ENCODE data around the gene TBC1D14.
"Not testable (repeated sequence)": the region's sequence is repeated elsewhere in the genome, so short reads cannot be mapped to it uniquely, and the experiment has no call there.

Gene TBC1D14

DNA sequence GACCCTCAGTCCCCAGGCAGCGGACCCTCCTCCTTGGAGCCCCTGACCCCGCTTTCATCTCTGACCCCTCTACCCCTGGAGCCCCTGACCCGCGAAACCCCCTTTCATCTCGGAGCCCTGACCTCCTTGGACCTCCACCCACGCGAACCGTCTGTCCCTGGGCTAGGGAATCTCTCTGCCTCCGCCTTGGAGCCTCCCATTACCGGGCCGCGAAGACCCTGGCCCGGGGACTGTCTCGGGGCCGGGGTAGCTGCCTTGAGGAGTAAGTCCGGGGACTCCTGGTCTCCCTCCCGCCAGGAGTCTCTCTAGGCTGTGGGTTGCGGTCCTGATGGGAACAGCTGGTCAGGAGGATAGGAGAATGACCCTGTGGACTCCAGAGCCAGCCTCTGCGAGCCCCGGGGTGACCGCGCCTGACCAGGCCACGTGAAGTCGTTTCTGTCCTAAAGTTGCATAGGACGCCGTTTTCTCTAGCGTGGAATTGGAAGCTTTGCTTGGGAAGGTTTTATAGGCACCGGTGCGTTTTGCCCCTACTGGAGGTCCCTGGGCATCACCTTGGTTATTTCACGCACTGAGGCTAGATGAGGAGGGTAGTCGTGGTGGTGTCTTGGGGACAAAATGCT lies 824 bp downstream of the TBC1D14 start:
- no peak overlapping the region; the same call in 1 of the 2 replicates for H2AFZ ChIP-seq (ENCODE audit: low read length)
- H3K27me3 ChIP-seq (ENCODE audit: insufficient read depth, low read length, poor library complexity, severe bottlenecking): no peaks in the 10 kb centered on the region
- H3K4me1 ChIP-seq (ENCODE audit: insufficient read depth, low read length, poor library complexity, severe bottlenecking): peaks cover 23% of the 10 kb centered on the region
- no peaks in the 10 kb centered on the region for H3K36me3 ChIP-seq (ENCODE audit: insufficient read depth, low read length)
- H3K9me3 ChIP-seq (ENCODE audit: insufficient read depth, low read depth, low read length): no peaks in the 10 kb centered on the region
- H4K20me1 ChIP-seq (ENCODE audit: insufficient read depth, low read length, poor library complexity, severe bottlenecking): peaks cover 13% of the 10 kb centered on the region
- H3K4me3 ChIP-seq (ENCODE audit: low read length, poor library complexity, severe bottlenecking): peak overlapping the region; percentile 76
- H3K79me2 ChIP-seq (ENCODE audit: insufficient read depth, low read length): peaks cover 25% of the 10 kb centered on the region; the same call in 1 of the 2 replicates
- peak; percentile 42; the same call in 1 of the 2 replicates for TF ChIP-seq CTCF (conservative IDR thresholded peaks at IDR 0.05; ENCODE audit: low read length)
- TF ChIP-seq EZH2phosphoT487 (IDR thresholded peaks at IDR 0.05; ENCODE audit: borderline replicate concordance): no peak
- no peaks in the 10 kb centered on the region for H3F3A ChIP-seq (ENCODE audit: low read depth)
- peak overlapping the region; percentile 94 for H3K4me2 ChIP-seq (ENCODE audit: low read depth, low read length, poor library complexity, severe bottlenecking)
- peak overlapping the region; percentile 79 for H3K9ac ChIP-seq (ENCODE audit: low read depth, low read length, poor library complexity, severe bottlenecking)
- H3K9me2 ChIP-seq (replicated peaks; ENCODE audit: low read depth, low read length): no peaks in the 10 kb centered on the region

DNA sequence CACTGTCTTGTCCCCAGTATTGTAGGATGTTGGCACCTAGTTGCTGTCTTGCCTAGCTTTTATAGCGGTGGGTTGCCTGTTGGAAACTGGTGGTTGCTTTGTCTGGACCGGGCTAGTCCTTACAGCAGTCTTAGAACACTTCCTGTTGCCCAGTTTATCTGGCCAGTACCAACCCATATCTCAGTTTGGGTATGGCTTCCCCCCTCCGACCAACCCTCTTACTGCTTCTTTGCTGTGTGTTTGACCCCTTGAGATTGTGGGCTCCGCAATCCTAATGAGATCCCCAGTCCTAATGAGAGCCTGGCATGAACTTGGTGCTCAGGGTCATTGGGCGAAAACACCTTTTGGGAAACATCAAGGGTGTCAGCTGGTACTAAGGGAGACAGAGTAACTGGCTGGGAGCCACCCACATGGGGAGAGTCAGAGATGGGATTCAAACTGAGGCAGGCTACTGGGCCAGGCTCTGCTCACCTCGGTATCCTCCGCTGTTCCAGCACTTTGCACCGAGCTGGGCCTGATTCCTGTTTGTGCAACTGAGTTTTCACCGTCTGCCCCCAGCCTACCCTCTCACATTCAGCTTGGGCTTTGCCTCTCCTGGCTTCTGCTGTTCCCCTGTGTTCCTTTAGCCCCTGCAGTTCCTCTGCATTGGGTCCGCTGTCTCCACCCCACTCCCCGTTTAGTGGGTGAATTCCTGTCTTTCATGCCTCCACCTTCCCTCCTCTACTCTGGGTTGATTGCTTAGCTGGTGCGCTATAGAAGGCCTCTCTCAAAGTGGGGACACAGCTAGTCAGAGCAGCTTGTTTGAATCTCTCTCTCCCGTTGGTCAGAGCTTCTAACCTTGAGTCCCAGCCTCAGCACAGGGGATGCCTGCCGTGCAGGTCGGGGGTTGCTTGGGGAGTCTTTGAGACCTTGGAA lies 1.6 kb downstream of the TBC1D14 start:
- peaks cover 26% of the 10 kb centered on the region for H3K4me1 ChIP-seq (ENCODE audit: insufficient read depth, low read length, poor library complexity, severe bottlenecking)
- H3K27me3 ChIP-seq (ENCODE audit: insufficient read depth, low read length, poor library complexity, severe bottlenecking): no peaks in the 10 kb centered on the region
- H3F3A ChIP-seq (ENCODE audit: low read depth): no peaks in the 10 kb centered on the region
- peak overlapping the region; percentile 94 for H3K4me2 ChIP-seq (ENCODE audit: low read depth, low read length, poor library complexity, severe bottlenecking)
- TF ChIP-seq EZH2phosphoT487 (IDR thresholded peaks at IDR 0.05; ENCODE audit: borderline replicate concordance): no peak
- TF ChIP-seq CTCF (conservative IDR thresholded peaks at IDR 0.05; ENCODE audit: low read length): no peak
- H3K79me2 ChIP-seq (ENCODE audit: insufficient read depth, low read length): peaks cover 26% of the 10 kb centered on the region; the same call in 1 of the 2 replicates
- peak overlapping the region; percentile 79 for H3K9ac ChIP-seq (ENCODE audit: low read depth, low read length, poor library complexity, severe bottlenecking)
- H3K9me3 ChIP-seq (ENCODE audit: insufficient read depth, low read depth, low read length): no peaks in the 10 kb centered on the region
- H3K9me2 ChIP-seq (replicated peaks; ENCODE audit: low read depth, low read length): no peaks in the 10 kb centered on the region
- H4K20me1 ChIP-seq (ENCODE audit: insufficient read depth, low read length, poor library complexity, severe bottlenecking): peaks cover 13% of the 10 kb centered on the region
- no peak overlapping the region for H2AFZ ChIP-seq (ENCODE audit: low read length)
- H3K36me3 ChIP-seq (ENCODE audit: insufficient read depth, low read length): no peaks in the 10 kb centered on the region
- H3K4me3 ChIP-seq (ENCODE audit: low read length, poor library complexity, severe bottlenecking): peak overlapping the region; percentile 76

- H3F3A ChIP-seq (ENCODE audit: low read depth); H2AFZ ChIP-seq (ENCODE audit: low read length); H3K36me3 ChIP-seq (ENCODE audit: insufficient read depth, low read length); H3K27me3 ChIP-seq (ENCODE audit: insufficient read depth, low read length, poor library complexity, severe bottlenecking); H3K9ac ChIP-seq (ENCODE audit: low read depth, low read length, poor library complexity, severe bottlenecking); H3K9me2 ChIP-seq (replicated peaks; ENCODE audit: low read depth, low read length); H3K4me3 ChIP-seq (ENCODE audit: low read length, poor library complexity, severe bottlenecking); H3K9me3 ChIP-seq (ENCODE audit: insufficient read depth, low read depth, low read length): not testable (repeated sequence)
- Histone ChIP-seq H4K20me1 (ENCODE audit: insufficient read depth, low read length, poor library complexity, severe bottlenecking) (peaks cover 13% of the 10 kb centered on the region), H3K4me2 (ENCODE audit: low read depth, low read length, poor library complexity, severe bottlenecking) (peak overlapping the region; percentile 94), H3K79me2 (ENCODE audit: insufficient read depth, low read length) (peaks cover 30% of the 10 kb centered on the region; the same call in 1 of the 2 replicates), H3K4me1 (ENCODE audit: insufficient read depth, low read length, poor library complexity, severe bottlenecking) (peaks cover 33% of the 10 kb centered on the region)
Observed at GRCh38 chr4:6911917-6912316, 2.3 kb downstream of the TBC1D14 start.

Measured in Loucy (cell line).